NB4 (cell line): ENCODE results near the gene FABP1.

Experiments
- MYC ChIP-seq: IDR thresholded peaks from 2 replicates; pipeline ENCODE4 v1.6.1; 2011; ENCODE audit warnings: low read depth, low read length
- TF ChIP-seq, protein P1 (sequence below): IDR thresholded peaks from 2 replicates; pipeline ENCODE4 v1.6.1; 2011; ENCODE audit warnings: low read depth, low read length

DNA sequence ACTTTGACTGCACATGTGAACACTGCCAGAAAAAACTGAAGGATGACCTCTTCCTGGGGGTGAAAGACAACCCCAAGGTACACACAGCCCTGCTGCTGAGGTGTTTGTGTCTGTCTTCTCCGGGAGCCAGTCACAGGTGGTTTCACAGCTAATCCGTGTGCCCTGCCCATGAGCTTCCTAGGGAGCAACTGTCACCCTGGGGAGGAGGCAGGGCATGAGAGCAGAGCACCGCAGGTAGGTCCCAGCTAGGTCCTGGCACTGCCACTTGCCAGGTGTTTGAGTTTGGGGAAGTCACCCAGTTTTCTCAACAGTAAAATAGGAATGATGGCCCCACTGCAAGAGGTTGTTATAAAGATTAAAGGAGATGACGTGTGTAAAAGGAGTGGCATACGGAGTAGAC, 31.2 kb downstream of the FABP1 start:
- TF ChIP-seq, protein P1, sequence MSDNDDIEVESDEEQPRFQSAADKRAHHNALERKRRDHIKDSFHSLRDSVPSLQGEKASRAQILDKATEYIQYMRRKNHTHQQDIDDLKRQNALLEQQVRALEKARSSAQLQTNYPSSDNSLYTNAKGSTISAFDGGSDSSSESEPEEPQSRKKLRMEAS = no peak
- no peak for TF ChIP-seq MYC
